Loucy (cell line): Measurements from ENCODE around the gene DACH1.

Experiments
- H2AFZ ChIP-seq: fragments of 200-600 bp; sonication (generic); 2 replicates; pipeline ENCODE4 v1.6.0; 2016; ENCODE audit warnings: antibody characterized with exemption, mild to moderate bottlenecking, low read length, moderate library complexity
- H3F3A ChIP-seq: fragments of 200-600 bp; 2 replicates; pipeline ENCODE4 v1.6.0; 2016; ENCODE audit warnings: antibody characterized with exemption, low read depth, mild to moderate bottlenecking
- H3K27me3 ChIP-seq: fragments of 200-600 bp; sonication (generic); 2 replicates; pipeline ENCODE4 v1.6.1; 2014; ENCODE audit warnings: low read length, mild to moderate bottlenecking; ENCODE audit not compliant: insufficient read depth, poor library complexity, severe bottlenecking
- H3K36me3 ChIP-seq: fragments of 200-600 bp; sonication (generic); 2 replicates; pipeline ENCODE4 v1.6.1; 2016; ENCODE audit warnings: low read length; ENCODE audit not compliant: insufficient read depth
- H3K4me1 ChIP-seq: fragments of 200-600 bp; sonication (generic); 2 replicates; pipeline ENCODE4 v1.5.1; 2014; ENCODE audit warnings: low read length, mild to moderate bottlenecking; ENCODE audit not compliant: insufficient read depth, poor library complexity, severe bottlenecking
- H3K4me2 ChIP-seq: fragments of 200-600 bp; sonication (generic); 2 replicates; pipeline ENCODE4 v1.6.0; 2014; ENCODE audit warnings: antibody characterized with exemption, low read length, low read depth, mild to moderate bottlenecking; ENCODE audit not compliant: poor library complexity, severe bottlenecking
- H3K4me3 ChIP-seq: fragments of 200-600 bp; sonication (generic); 2 replicates; pipeline ENCODE4 v1.5.1; 2014; ENCODE audit warnings: low read length, mild to moderate bottlenecking, mixed read lengths; ENCODE audit not compliant: poor library complexity, severe bottlenecking
- H3K79me2 ChIP-seq: fragments of 200-600 bp; sonication (generic); 2 replicates; pipeline ENCODE4 v1.6.1; 2014; ENCODE audit warnings: low read length; ENCODE audit not compliant: insufficient read depth
- H3K9ac ChIP-seq: fragments of 200-600 bp; sonication (generic); 2 replicates; pipeline ENCODE4 v1.6.0; 2014; ENCODE audit warnings: mild to moderate bottlenecking, low read depth, low read length, moderate library complexity; ENCODE audit not compliant: poor library complexity, severe bottlenecking
- H3K9me2 ChIP-seq: fragments of 200-600 bp; sonication (generic); replicated peaks from 2 replicates; pipeline ENCODE4 v1.6.1; 2016; ENCODE audit warnings: low read depth, low read length, mixed read lengths
- H3K9me3 ChIP-seq: fragments of 200-600 bp; sonication (generic); 2 replicates; pipeline ENCODE4 v1.6.1; 2014; ENCODE audit warnings: mild to moderate bottlenecking, antibody characterized with exemption, low read length, low read depth; ENCODE audit not compliant: insufficient read depth
- H4K20me1 ChIP-seq: fragments of 200-600 bp; sonication (generic); 2 replicates; pipeline ENCODE4 v1.6.0; 2014; ENCODE audit warnings: antibody characterized with exemption, low read length, mild to moderate bottlenecking; ENCODE audit not compliant: insufficient read depth, poor library complexity, severe bottlenecking
- EZH2phosphoT487 ChIP-seq: fragments of 200-600 bp; IDR thresholded peaks from 2 replicates; pipeline ENCODE4 v1.6.1; 2018; ENCODE audit warnings: antibody characterized with exemption, mild to moderate bottlenecking, moderate library complexity, borderline replicate concordance
- TF ChIP-seq, protein P1 (sequence below): fragments of 200-600 bp; sonication (generic); conservative IDR thresholded peaks from 2 replicates; pipeline ENCODE4 v1.5.1; 2014; ENCODE audit warnings: mild to moderate bottlenecking, antibody characterized with exemption, low read length

DACH1 gene

DNA sequence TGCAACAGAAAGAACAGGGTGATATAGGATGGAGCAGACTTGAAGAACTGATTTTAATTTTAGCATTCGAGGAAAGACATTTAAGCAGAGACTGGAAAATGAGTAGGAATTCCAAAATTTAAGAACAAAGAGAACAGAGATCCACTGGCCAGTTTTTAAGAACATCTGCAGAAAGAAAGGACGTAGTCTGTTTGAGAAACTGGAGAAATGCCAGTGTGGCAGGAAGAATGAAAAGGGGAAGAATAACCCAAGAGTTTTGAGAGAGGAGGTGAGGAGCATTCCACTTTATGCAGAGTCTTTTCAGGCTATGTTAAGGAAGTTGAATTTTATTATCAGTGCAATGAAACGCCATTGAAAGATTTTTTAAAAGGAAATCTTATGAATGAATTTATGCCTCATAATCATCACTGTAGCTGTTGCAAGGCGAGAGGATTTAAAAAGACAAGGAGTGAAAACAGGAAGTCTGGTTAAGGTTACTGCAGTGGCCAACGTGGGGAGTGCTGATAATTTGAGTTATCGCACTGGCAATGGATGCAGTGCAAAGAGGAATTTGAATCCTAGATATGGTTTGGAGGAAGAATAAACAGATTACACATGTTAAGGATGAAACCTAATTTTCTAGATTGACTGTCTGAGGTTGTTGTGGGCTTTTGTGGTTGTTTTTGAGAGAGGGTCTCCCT lies 253.8 kb downstream of the DACH1 start:
- H3K9ac ChIP-seq = no peak overlapping the region
- peak overlapping the region; percentile 0 for H3K4me2 ChIP-seq
- H3K4me3 ChIP-seq = no peak overlapping the region
- no peaks in the 10 kb centered on the region for H3K27me3 ChIP-seq
- H3K9me2 ChIP-seq = no peaks in the 10 kb centered on the region
- H4K20me1 ChIP-seq = no peaks in the 10 kb centered on the region
- no peaks in the 10 kb centered on the region for H3K36me3 ChIP-seq
- no peaks in the 10 kb centered on the region for H3F3A ChIP-seq
- TF ChIP-seq, protein P1, sequence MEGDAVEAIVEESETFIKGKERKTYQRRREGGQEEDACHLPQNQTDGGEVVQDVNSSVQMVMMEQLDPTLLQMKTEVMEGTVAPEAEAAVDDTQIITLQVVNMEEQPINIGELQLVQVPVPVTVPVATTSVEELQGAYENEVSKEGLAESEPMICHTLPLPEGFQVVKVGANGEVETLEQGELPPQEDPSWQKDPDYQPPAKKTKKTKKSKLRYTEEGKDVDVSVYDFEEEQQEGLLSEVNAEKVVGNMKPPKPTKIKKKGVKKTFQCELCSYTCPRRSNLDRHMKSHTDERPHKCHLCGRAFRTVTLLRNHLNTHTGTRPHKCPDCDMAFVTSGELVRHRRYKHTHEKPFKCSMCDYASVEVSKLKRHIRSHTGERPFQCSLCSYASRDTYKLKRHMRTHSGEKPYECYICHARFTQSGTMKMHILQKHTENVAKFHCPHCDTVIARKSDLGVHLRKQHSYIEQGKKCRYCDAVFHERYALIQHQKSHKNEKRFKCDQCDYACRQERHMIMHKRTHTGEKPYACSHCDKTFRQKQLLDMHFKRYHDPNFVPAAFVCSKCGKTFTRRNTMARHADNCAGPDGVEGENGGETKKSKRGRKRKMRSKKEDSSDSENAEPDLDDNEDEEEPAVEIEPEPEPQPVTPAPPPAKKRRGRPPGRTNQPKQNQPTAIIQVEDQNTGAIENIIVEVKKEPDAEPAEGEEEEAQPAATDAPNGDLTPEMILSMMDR = no peak
- no peak for TF ChIP-seq EZH2phosphoT487
- no peak overlapping the region for H2AFZ ChIP-seq
- H3K79me2 ChIP-seq = no peaks in the 10 kb centered on the region
- H3K4me1 ChIP-seq = peaks cover 9% of the 10 kb centered on the region
- no peaks in the 10 kb centered on the region for H3K9me3 ChIP-seq

DNA sequence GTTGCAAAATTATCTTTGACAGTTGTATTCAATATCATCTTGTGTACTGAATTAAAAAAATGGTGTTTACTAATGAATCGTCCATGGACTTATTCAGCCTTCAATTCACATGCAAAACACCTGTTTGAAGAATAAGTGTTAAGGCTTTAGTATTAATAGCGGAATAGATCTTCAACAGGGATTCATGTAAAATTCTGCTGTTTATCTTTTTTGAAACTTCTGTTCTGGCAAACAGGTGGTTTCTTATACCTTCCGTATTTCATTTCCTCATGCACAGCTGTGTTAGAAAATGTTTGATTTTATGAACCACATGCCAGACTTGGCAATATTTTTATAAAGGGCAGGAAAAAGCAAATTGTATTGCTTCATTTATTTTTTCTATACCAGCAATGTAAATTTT lies 255.7 kb downstream of the DACH1 start:
- Histone ChIP-seq H3K9me2 (no peaks in the 10 kb centered on the region), H2AFZ (no peak overlapping the region), H3K4me2 (no peak overlapping the region), H3K9ac (no peak overlapping the region), H3K36me3 (no peaks in the 10 kb centered on the region), H4K20me1 (no peaks in the 10 kb centered on the region), H3K4me1 (peaks cover 9% of the 10 kb centered on the region), H3K79me2 (no peaks in the 10 kb centered on the region), H3K27me3 (no peaks in the 10 kb centered on the region), H3K9me3 (no peaks in the 10 kb centered on the region), H3F3A (no peaks in the 10 kb centered on the region), H3K4me3 (no peak overlapping the region)
- TF ChIP-seq, protein P1 = no peak
- TF ChIP-seq EZH2phosphoT487 = no peak

DNA sequence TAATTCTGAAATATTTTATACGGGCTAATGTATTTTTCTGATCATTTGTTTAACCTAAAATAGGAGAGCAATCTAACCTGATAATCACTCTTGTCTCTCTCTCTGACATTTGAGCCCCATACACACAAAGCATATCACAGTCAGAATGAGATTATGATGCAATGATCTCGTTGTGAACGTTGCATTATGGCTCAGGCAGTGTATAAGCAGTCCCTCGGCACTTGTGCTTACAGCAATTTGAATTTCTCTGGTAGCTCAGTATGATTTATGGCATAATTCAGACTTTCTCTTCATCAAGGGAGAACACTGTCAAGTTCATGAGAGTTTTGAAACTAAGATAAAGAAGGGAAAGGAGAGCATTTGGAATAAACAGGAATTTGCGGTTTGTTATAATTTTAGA lies 256.1 kb downstream of the DACH1 start:
- no peaks in the 10 kb centered on the region for H4K20me1 ChIP-seq
- no peaks in the 10 kb centered on the region for H3K79me2 ChIP-seq
- no peaks in the 10 kb centered on the region for H3F3A ChIP-seq
- no peaks in the 10 kb centered on the region for H3K9me2 ChIP-seq
- H3K4me3 ChIP-seq = no peak overlapping the region
- H3K4me2 ChIP-seq = no peak overlapping the region
- no peak overlapping the region for H3K9ac ChIP-seq
- H2AFZ ChIP-seq = no peak overlapping the region
- H3K9me3 ChIP-seq = no peaks in the 10 kb centered on the region
- H3K27me3 ChIP-seq = no peaks in the 10 kb centered on the region
- TF ChIP-seq, protein P1 = no peak
- no peak for TF ChIP-seq EZH2phosphoT487
- peaks cover 9% of the 10 kb centered on the region for H3K4me1 ChIP-seq
- no peaks in the 10 kb centered on the region for H3K36me3 ChIP-seq
